Measurements from ENCODE around the gene GSX1. TPM values are rescaled to one million over a fixed set of nuclear protein-coding genes. Genes with fewer than 3 reads are reported as not detected.

Gene GSX1
- total RNA-seq (not detected in 2 replicates), polyA plus RNA-seq (not detected in 2 replicates), polyA minus RNA-seq (not detected in 2 replicates), Bru-seq, nascent RNA (not detected), BruChase-seq, experiment 1, labeled RNA remaining after a 6-hour chase (not detected), BruChase-seq, experiment 2, labeled RNA remaining after a 2-hour chase (not detected)
- polyA plus RNA-seq (2011; cell fraction: cytosol; rRNA removed): not detected in 2 replicates
- not detected in 2 replicates for polyA plus RNA-seq (2011; cell fraction: nucleus; rRNA removed)
- not detected in 2 replicates for polyA plus RNA-seq (2012)
- polyA minus RNA-seq (2011; cell fraction: cytosol; rRNA and poly(A)+ RNA removed): not detected
- not detected in 2 replicates for polyA minus RNA-seq (2011; cell fraction: nucleus; rRNA and poly(A)+ RNA removed)
- long read RNA-seq: 0 reads

DNA sequence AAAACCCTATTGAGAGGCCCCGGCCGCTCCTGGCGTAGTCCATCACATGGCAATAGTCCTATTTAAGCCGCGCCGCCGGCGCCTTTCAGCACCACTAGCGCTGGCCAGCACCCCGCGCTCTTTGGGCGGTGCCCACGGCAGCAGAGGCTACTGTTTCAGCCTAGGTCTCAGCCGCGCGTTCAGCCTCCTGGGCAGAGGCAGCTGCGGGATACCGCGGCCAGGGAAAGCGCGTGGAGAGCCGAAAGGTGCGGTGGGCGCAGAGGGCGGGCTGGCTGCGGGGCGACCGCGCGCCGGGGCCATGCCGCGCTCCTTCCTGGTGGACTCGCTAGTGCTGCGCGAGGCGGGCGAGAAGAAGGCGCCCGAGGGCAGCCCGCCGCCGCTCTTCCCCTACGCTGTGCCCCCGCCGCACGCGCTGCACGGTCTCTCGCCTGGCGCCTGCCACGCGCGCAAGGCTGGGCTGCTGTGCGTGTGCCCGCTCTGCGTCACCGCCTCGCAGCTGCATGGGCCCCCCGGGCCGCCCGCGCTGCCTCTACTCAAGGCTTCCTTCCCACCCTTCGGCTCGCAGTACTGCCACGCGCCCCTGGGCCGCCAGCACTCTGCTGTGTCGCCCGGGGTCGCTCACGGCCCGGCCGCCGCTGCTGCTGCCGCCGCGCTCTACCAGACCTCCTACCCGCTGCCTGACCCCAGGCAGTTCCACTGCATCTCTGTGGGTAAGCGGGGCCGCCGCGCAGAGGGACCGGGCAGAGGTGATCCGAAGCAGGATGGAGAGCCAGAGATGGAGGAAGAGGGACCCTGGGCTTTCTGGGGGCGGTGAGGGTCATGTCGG lies at the start of gene GSX1:
Gene GSX1 (plus strand): TSS at position 91 of the 826 bp plus-strand sequence. CDS start 208 bp downstream, at position 299.
- Histone ChIP-seq H3K36me3 (ENCODE audit: control insufficient read depth in 2 of 2, extremely low read depth in 1 of 2, insufficient read depth in 2 of 2, low read length in 2 of 2) (no peaks in the 10 kb centered on the region), H3K27me3 (ENCODE audit: control insufficient read depth in 2 of 2, insufficient read depth in 2 of 2, low read length in 2 of 2) (peaks cover 81 to 94% of the 10 kb centered on the region in 2 experiments), H3K4me3 (replicated peaks in 1 of 3; ENCODE audit: insufficient read depth in 1 of 3, low read depth in 1 of 3, low read length in 3 of 3) (peak within 1 kb of the TSS in 1 of 3 experiments; percentile 8), H2AFZ (ENCODE audit: low read depth, low read length) (no peak within 1 kb of the TSS), H3K27ac (ENCODE audit: insufficient read depth, low read depth, low read length) (no peak within 1 kb of the TSS), H3K9me3 (replicated peaks; ENCODE audit: control insufficient read depth, insufficient read depth, low read length) (no peaks in the 10 kb centered on the region), H3K9ac (replicated peaks; ENCODE audit: extremely low read depth, insufficient read depth, low read length) (no peak within 1 kb of the TSS), H4K20me1 (replicated peaks; ENCODE audit: control insufficient read depth, extremely low read depth, insufficient read depth, low read length) (no peaks in the 10 kb centered on the region), H3K79me2 (ENCODE audit: control insufficient read depth, insufficient read depth, low read length) (no peaks in the 10 kb centered on the region), H3K9me1 (replicated peaks; ENCODE audit: control insufficient read depth, extremely low read depth, insufficient read depth, low read length) (no peaks in the 10 kb centered on the region), H3K4me1 (ENCODE audit: control insufficient read depth, extremely low read depth, insufficient read depth, low read length) (no peaks in the 10 kb centered on the region), H3K4me2 (ENCODE audit: insufficient read depth, low read length) (peak within 1 kb of the TSS; percentile 54)
- CTCF ChIA-PET: no interaction called here
- intact Hi-C loops (cut with micrococcal nuclease): loop anchor here (10.0 kb wide), 1 partner anchor 168 kb away; the partner anchor contains the start of genes LNX2 and POLR1D
- peak; percentile 67 for DNase-seq (ENCODE audit: low read depth, low spot score)
- FAIRE-seq: peak; percentile 63
- no peak for TF ChIP-seq MYC (IDR thresholded peaks at IDR 0.05; ENCODE audit: low read depth, low read length)
- TF ChIP-seq EZH2 (IDR thresholded peaks at IDR 0.05; ENCODE audit: borderline replicate concordance, low read depth, low read length, severe bottlenecking): peak; percentile 61
- POLR2A ChIA-PET: no interaction called here
- BruUV-seq (replicated peaks): no TSS peak
- dilution Hi-C loops (cut with MboI; ENCODE audit: extremely low pct_ligation_motif_present, low sequenced_read_pairs): no loop called here

DNA sequence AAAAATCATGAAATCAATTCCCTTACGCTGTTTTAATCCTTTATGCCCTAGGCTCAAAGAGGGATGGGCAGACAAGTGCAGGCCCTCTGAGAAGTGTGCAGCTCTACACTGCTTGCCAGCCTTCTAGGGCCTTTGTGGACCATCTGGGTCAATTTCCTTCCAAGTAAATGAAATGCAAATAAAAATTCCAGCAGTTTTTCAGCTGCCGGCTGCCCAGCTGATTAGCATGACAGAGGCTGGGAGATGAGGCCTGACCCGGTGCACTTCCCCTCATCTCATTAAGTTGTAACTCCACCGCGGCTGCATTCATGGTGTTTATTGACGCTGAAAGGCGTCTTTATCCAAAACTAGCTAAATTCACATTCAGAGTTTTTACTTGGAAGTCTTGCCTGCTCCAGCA lies 47.5 kb upstream of the GSX1 start:
- dilution Hi-C loops (cut with MboI; ENCODE audit: extremely low pct_ligation_motif_present, low sequenced_read_pairs) (no loop called here), intact Hi-C loops (cut with micrococcal nuclease) (no loop called here)
- no peaks in the 10 kb centered on the region for H4K20me1 ChIP-seq (replicated peaks; ENCODE audit: control insufficient read depth, extremely low read depth, insufficient read depth, low read length)
- no peak overlapping the region for H3K27ac ChIP-seq (ENCODE audit: insufficient read depth, low read depth, low read length)
- H3K4me2 ChIP-seq (ENCODE audit: insufficient read depth, low read length): no peak overlapping the region
- no peak overlapping the region for H2AFZ ChIP-seq (ENCODE audit: low read depth, low read length)
- POLR2A ChIA-PET: no interaction called here
- no peak overlapping the region for H3K4me3 ChIP-seq (replicated peaks in 1 of 3; ENCODE audit: insufficient read depth in 1 of 3, low read depth in 1 of 3, low read length in 3 of 3)
- no peak overlapping the region for H3K9ac ChIP-seq (replicated peaks; ENCODE audit: extremely low read depth, insufficient read depth, low read length)
- H3K9me3 ChIP-seq (replicated peaks; ENCODE audit: control insufficient read depth, insufficient read depth, low read length): no peaks in the 10 kb centered on the region
- H3K27me3 ChIP-seq (ENCODE audit: control insufficient read depth in 2 of 2, insufficient read depth in 2 of 2, low read length in 2 of 2): peaks cover 0 to 3% of the 10 kb centered on the region in 2 experiments
- no peak for TF ChIP-seq EZH2 (IDR thresholded peaks at IDR 0.05; ENCODE audit: borderline replicate concordance, low read depth, low read length, severe bottlenecking)
- no peak for TF ChIP-seq POLR2AphosphoS5 (IDR thresholded peaks at IDR 0.05; ENCODE audit: insufficient read depth, low read depth, low read length)
- TF ChIP-seq JUN (IDR thresholded peaks at IDR 0.05; ENCODE audit: borderline replicate concordance, insufficient read depth, insufficient read length, low read depth): no peak
- no peak for TF ChIP-seq FOS (IDR thresholded peaks at IDR 0.05; ENCODE audit: borderline replicate concordance, insufficient read depth, low read length)
- TF ChIP-seq GATA2 (IDR thresholded peaks at IDR 0.05; ENCODE audit: insufficient read depth, insufficient read length, low read depth, low read length): no peak
- FAIRE-seq: no peak
- BruUV-seq (replicated peaks): no TSS peak
- H3K36me3 ChIP-seq (ENCODE audit: control insufficient read depth in 2 of 2, extremely low read depth in 1 of 2, insufficient read depth in 2 of 2, low read length in 2 of 2): no peaks in the 10 kb centered on the region
- H3K9me1 ChIP-seq (replicated peaks; ENCODE audit: control insufficient read depth, extremely low read depth, insufficient read depth, low read length): no peaks in the 10 kb centered on the region
- H3K4me1 ChIP-seq (ENCODE audit: control insufficient read depth, extremely low read depth, insufficient read depth, low read length): no peaks in the 10 kb centered on the region
- H3K79me2 ChIP-seq (ENCODE audit: control insufficient read depth, insufficient read depth, low read length): no peaks in the 10 kb centered on the region
- no peak for DNase-seq (ENCODE audit: low read depth, low spot score)
- CTCF ChIA-PET: no interaction called here

Data from endothelial cell of umbilical vein (primary cell).